ENCODE results near the gene FGFBP3.
"Not testable (repeated sequence)": the region's sequence is repeated elsewhere in the genome, so short reads cannot be mapped to it uniquely, and the experiment has no call there.

FGFBP3 gene

DNA sequence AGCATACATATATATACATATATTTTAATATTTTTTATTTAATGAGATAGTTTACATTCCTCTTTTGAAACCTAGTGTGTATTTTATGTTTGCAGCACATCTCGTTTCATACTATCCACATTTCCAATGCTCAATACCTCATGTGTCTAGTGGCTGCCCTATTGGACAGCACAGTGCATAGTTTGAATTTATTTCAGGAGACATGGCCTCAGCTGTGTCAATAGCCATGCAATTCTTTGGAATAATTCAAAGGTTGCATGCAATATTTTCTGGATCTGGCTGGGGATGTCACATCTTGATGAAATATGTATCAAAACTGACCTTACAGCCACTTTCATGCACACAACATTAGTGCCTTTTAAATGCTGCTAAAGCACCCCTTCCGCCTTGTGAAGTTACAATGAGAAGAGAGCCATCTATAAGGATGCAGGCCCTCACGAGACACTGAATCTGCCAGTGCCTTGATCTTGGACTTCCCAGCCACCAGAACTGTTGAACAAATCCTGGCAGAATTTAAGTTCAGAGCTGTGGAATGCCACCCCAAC is 13.0 kb downstream of the FGFBP3 start:
- DNase-seq (ENCODE audit: insufficient read length), result no peak
- no peak for FAIRE-seq
- TF ChIP-seq POLR2A (IDR thresholded peaks at IDR 0.05; ENCODE audit: low read depth, low read length) (no peak), POLR2AphosphoS5 (IDR thresholded peaks at IDR 0.05; ENCODE audit: low read depth, low read length) (no peak), TAF1 (IDR thresholded peaks at IDR 0.05; ENCODE audit: borderline replicate concordance, low read depth, low read length) (no peak)

DNA sequence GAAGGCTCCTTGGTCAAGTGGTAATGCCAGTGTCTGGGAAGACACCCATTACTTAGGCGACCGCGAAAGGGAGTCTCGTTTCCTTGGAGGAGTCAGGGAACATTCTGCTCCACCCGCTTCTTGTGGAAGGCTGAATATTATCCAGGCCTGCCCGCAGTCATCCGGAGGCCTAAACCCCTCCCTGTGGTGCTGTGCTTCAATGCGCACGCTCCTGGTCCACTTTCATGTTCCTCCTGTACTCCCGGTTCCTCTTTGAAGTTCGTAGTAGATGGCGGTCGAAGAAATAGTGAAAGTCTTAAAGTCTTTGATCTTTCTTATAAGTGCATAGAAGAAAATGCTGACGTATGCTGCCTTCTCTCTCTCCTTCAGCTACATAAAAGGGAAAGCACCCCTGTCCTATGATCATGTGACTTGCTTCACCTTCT is 15.0 kb downstream of the FGFBP3 start:
- not testable (repeated sequence) for DNase-seq (ENCODE audit: insufficient read length); FAIRE-seq

DNA sequence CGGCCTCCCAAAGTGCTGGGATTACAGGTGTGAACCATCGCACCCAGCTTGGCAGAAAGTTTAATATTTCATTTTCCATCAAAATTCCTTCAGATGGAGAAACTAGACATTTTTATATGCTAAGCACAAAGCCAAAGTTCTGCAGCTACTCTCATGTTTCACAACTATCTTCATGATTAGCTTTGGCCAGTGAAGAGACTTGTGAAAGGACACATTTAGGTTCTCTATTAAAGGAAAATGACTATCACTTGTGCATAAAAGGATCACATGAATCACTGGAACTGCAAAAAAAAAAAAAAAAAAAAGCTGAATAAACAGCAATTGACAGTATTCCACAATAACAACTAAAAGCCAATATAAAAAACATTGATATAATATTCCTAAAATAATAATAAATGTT is 16.2 kb downstream of the FGFBP3 start:
- FAIRE-seq (no peak), DNase-seq (ENCODE audit: insufficient read length) (no peak)
- TF ChIP-seq POLR2A (IDR thresholded peaks at IDR 0.05; ENCODE audit: low read depth, low read length) (no peak), TAF1 (IDR thresholded peaks at IDR 0.05; ENCODE audit: borderline replicate concordance, low read depth, low read length) (no peak), POLR2AphosphoS5 (IDR thresholded peaks at IDR 0.05; ENCODE audit: low read depth, low read length) (no peak)

DNA sequence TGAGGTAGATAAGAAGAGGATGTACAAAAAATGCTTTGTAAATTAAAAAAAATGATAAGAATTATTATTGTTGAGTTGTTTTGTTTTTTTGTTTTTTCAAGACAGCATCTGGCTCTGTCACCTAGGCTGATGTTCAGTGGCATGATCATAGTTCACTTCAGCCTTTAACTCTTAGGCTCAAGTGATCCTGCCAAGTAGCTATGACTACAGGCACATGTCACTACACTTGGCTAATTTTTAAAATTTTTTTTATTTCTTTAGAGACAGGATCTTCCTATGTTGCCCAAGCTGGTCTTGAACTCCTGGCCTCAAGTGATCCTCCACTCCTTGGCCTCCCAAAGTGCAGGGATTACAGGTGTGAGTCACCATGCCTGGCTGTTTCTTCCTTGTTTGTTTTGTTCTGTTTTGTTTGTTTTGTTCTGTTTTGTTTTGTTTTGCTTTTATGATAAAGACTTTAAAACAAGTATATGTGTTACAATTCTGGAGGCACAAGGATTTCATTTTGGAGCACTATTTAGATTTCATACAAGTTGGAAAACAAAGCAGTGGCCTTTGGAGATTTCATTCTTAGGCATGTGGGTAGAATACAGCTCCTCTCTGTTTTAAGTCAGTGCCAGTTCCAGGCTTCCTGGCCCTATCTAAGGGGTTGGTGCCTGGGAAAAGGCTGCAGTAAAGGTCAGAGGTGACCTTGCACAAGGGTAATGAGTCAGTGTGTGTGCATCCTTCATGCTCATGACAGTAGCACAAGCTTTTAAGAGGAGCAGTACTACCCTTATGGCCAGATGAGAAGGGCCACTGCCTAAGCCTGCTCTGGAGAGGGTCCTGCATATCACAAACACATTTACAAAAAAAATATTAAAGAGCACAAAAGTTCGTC is 17.9 kb downstream of the FGFBP3 start:
- no peak for TF ChIP-seq TAF1 (IDR thresholded peaks at IDR 0.05; ENCODE audit: borderline replicate concordance, low read depth, low read length)
- no peak for TF ChIP-seq POLR2AphosphoS5 (IDR thresholded peaks at IDR 0.05; ENCODE audit: low read depth, low read length)
- TF ChIP-seq POLR2A (IDR thresholded peaks at IDR 0.05; ENCODE audit: low read depth, low read length), result no peak
- FAIRE-seq, result no peak
- DNase-seq (ENCODE audit: insufficient read length), result no peak

DNA sequence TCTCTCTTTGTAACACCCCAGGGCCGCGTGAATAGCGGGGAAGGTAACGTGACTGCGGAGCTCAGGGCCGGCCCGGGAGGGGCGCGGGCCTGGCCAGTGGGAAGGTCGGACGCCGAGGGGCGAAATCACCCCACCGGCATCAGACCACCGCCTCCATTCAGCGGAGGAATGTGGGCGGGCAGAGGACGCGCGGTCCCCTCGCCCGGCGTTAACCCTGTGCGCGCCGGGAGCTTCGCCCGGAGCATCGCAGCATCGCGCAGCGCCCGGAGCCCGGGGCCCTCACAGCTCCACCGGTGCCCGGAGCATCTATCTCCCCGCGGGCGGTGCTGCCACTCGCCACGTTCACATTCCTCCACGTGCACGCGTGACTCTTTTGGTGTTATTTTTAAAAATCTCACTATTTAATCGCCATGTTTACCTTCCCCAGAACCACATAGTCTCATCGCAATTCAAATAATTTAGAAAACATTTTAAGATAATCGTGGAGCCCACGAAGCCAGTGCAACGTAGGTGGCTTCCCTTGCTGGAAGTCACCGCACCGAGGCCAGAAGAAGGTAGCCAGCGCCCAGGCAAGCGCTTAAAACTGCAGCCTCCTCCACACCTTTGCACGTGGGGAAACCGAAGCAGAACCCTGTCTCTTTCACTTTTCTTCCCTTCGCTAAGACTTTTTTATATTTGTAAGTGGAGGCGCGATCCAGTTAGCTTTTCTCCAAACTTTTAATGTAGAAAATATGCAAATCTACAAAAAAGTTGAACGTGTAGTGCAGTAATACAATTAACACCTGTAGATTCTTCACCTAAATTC is 21.8 kb downstream of the FGFBP3 start:
- FAIRE-seq, result no peak
- DNase-seq (ENCODE audit: insufficient read length), result peak; percentile 29
- TF ChIP-seq POLR2A (IDR thresholded peaks at IDR 0.05; ENCODE audit: low read depth, low read length) (no peak), TAF1 (IDR thresholded peaks at IDR 0.05; ENCODE audit: borderline replicate concordance, low read depth, low read length) (no peak), POLR2AphosphoS5 (IDR thresholded peaks at IDR 0.05; ENCODE audit: low read depth, low read length) (no peak)

DNA sequence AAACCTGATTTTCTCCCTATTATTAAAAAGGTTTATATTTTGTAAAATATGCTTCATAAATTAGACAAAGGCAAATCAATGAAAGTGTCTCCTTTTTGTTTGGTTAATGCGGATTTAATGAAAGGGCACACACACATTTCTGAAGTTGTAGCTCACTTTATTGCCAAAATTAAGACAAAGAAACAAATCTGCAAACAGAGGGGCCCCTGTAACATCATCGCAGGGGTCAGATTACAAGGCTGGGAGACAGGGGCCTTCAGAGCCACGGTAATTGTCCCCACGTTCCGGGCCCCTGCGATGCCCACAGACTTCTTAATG is 22.4 kb downstream of the FGFBP3 start:
- FAIRE-seq (no peak), DNase-seq (ENCODE audit: insufficient read length) (no peak)
- TF ChIP-seq POLR2AphosphoS5 (IDR thresholded peaks at IDR 0.05; ENCODE audit: low read depth, low read length), result no peak
- no peak for TF ChIP-seq TAF1 (IDR thresholded peaks at IDR 0.05; ENCODE audit: borderline replicate concordance, low read depth, low read length)
- no peak for TF ChIP-seq POLR2A (IDR thresholded peaks at IDR 0.05; ENCODE audit: low read depth, low read length)

DNA sequence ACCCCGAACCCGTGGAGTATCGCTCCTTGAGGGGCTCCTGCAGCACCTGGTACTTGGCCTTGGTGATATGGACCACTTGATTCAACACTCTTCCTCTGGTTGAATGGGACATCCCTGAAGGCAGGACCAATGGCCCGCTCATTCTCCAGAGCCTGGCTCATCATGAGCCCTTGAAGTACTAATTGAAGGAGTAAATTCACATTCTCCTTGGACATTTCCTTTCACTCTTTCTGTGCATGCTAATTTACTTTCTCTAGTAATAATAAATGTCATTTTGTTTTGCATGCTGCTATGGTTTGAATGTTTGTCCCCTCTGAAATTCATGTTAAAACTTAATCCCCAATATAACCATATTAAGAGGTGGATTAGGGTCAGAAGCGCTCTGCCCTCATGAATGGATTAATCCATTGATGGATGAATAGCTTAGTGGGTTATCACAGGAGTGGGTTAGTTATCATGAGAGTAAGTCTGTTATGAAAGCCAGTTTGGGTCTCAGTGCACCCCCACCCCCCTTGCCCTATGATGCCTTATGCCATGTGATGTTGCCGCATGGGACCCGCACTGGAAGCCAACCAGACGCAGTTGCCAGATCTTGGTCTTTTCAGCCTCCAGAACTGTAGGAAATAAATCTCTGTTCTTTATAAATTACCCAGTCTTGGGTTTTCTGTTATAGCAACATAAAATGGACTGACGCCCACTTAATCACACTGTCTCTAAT is 23.8 kb downstream of the FGFBP3 start:
- DNase-seq (ENCODE audit: insufficient read length) (no peak), FAIRE-seq (no peak)
- no peak for TF ChIP-seq POLR2AphosphoS5 (IDR thresholded peaks at IDR 0.05; ENCODE audit: low read depth, low read length)
- no peak for TF ChIP-seq TAF1 (IDR thresholded peaks at IDR 0.05; ENCODE audit: borderline replicate concordance, low read depth, low read length)
- TF ChIP-seq POLR2A (IDR thresholded peaks at IDR 0.05; ENCODE audit: low read depth, low read length), result no peak

DNA sequence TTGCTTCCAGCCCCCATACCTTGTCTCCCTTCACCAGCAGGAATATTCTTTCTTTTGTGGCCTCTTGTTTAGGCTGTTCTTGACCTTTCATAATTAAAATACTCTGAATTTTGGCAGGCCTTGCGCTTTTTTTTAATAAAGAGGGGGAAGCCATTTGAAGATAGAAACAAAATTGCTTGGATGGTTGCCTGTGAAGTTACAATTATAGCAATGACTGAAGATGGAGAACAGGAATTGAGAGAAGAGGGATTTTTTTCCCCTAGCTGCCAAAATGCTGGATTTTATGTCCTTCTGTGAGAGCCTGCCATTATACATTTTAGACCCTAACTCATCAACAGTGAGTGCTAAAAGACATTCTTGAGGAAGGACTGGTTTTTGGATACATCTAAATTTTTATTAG is 24.8 kb downstream of the FGFBP3 start:
- TF ChIP-seq POLR2AphosphoS5 (IDR thresholded peaks at IDR 0.05; ENCODE audit: low read depth, low read length), result no peak
- no peak for TF ChIP-seq TAF1 (IDR thresholded peaks at IDR 0.05; ENCODE audit: borderline replicate concordance, low read depth, low read length)
- TF ChIP-seq POLR2A (IDR thresholded peaks at IDR 0.05; ENCODE audit: low read depth, low read length), result no peak
- DNase-seq (ENCODE audit: insufficient read length) (no peak), FAIRE-seq (no peak)

DNA sequence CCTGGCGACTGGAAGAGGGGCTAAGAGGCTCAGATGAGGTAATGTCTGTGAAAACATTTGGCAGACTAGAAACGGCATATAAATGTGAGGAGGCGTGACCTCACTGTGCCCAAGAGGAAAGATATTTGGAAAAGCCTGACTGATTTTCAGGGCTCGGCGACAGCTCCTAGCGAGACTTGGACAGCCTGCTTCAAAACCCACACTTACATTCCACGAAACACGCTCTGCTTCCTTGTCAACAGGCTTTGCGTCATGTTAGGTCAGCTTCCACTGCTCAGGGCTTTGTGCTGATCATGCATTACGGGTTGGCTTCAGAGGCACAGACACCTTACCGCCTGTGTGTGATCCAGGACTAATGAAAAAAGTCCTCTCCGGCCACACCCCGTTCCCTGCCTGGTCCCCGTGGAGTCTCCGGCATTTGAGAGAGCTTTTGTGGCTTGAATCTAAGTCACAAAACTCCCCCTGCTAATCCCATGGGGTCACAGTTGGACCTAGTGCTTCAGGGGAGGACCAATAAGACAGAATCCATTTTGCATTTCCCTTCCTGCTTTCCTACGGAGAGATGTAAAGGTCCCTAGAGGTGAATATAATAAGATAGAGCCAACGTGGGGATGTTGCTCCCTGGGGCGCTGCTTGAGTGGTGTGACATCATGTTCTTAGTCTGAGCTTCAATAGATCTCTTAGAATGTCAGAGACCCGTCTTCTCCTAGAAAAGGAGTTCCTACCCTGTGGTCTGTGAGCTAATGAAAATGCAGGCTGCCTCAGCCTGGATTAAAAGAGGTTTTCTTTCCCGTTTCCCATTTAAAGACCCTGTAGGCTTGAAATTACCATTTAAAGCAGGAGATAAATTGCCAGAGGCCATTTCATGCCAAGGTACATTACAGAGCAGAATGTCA is 25.5 kb downstream of the FGFBP3 start:
- FAIRE-seq (no peak), DNase-seq (ENCODE audit: insufficient read length) (no peak)
- TF ChIP-seq TAF1 (IDR thresholded peaks at IDR 0.05; ENCODE audit: borderline replicate concordance, low read depth, low read length), result no peak
- no peak for TF ChIP-seq POLR2AphosphoS5 (IDR thresholded peaks at IDR 0.05; ENCODE audit: low read depth, low read length)
- no peak for TF ChIP-seq POLR2A (IDR thresholded peaks at IDR 0.05; ENCODE audit: low read depth, low read length)

DNA sequence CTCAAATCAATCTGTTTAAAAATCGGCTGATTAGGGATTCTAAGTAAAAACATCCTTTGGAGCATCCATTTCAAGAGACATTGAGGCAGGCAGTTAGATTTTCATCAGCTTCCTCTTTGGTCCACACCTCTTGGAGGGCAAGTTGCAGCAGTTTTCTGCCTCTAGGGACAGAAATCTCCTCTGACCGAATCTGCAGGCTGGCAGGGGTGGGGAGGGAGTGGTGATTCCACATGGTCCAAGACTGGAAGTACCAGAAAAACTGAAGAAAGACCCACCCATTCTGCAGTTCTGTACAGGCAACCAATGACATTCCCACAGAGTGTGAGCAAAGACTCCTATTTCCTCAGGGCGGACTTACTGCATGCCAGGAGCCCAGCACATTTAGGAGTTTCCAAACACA is 29.0 kb downstream of the FGFBP3 start:
- FAIRE-seq (no peak), DNase-seq (ENCODE audit: insufficient read length) (no peak)
- TF ChIP-seq POLR2A (IDR thresholded peaks at IDR 0.05; ENCODE audit: low read depth, low read length), result no peak
- no peak for TF ChIP-seq TAF1 (IDR thresholded peaks at IDR 0.05; ENCODE audit: borderline replicate concordance, low read depth, low read length)
